ENCODE results near the gene HYPK. TPM values are rescaled to one million over a fixed set of nuclear protein-coding genes. Genes with fewer than 3 reads are reported as not detected.

The HYPK gene
- total RNA-seq, 1 donor from 2014 or later: 11.3 TPM

DNA sequence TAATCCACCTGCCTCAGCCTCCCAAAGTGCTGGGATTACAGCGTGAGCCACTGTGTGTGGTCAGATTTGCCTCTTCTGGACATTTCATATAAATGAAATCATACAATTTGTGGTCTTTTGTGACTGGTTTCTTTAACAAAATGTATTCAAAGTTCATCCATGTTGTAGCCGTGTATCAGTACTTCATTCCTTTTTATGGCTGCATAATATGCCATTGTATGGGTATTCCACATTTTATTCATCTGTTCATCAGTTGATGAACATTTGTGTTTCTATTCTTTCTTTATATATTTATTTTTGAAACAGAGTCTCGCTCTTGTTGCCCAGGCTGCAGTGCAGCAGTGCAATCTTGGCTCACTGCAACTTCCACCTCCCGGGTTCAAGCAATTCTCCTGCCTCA is 52.2 kb downstream of the HYPK start:
- Histone ChIP-seq H3K4me3 (no peak overlapping the region), H3K36me3 (no peaks in the 10 kb centered on the region), H3K4me1 (no peaks in the 10 kb centered on the region), H3K27ac (no peak overlapping the region), H3K27me3 (no peaks in the 10 kb centered on the region), H3K9me3 (no peaks in the 10 kb centered on the region)
- DNase-seq (no peak), ATAC-seq (no peak)
- intact Hi-C loops (cut with DNase I): no loop called here
- TF ChIP-seq, protein P1, sequence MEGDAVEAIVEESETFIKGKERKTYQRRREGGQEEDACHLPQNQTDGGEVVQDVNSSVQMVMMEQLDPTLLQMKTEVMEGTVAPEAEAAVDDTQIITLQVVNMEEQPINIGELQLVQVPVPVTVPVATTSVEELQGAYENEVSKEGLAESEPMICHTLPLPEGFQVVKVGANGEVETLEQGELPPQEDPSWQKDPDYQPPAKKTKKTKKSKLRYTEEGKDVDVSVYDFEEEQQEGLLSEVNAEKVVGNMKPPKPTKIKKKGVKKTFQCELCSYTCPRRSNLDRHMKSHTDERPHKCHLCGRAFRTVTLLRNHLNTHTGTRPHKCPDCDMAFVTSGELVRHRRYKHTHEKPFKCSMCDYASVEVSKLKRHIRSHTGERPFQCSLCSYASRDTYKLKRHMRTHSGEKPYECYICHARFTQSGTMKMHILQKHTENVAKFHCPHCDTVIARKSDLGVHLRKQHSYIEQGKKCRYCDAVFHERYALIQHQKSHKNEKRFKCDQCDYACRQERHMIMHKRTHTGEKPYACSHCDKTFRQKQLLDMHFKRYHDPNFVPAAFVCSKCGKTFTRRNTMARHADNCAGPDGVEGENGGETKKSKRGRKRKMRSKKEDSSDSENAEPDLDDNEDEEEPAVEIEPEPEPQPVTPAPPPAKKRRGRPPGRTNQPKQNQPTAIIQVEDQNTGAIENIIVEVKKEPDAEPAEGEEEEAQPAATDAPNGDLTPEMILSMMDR (IDR thresholded peaks at IDR 0.05): no peak

Small RNAs within 50 kb of the gene (microRNA-seq; reads per million reads assigned to microRNA genes)
- gene MIR1282 (ENCODE audit: borderline microRNAs expressed): 1.5 reads per million

Other genes with a start within 250 kb of the HYPK start
- gene PPIP5K1, start 210.4 kb upstream of the HYPK start, total RNA-seq: 27.3 TPM
- gene CKMT1B, start 206.6 kb upstream of the HYPK start, total RNA-seq: 0.84 TPM
- not detected for gene STRC, start 181.8 kb upstream of the HYPK start, total RNA-seq
- gene CATSPER2, start 151.8 kb upstream of the HYPK start, total RNA-seq: 3.3 TPM
- gene CKMT1A, start 106.7 kb upstream of the HYPK start, total RNA-seq: 1.9 TPM
- gene PDIA3, start 54.2 kb upstream of the HYPK start, total RNA-seq: 382 TPM
- 4.3 TPM for gene ELL3, start 23.6 kb upstream of the HYPK start, total RNA-seq
- 769 TPM for gene SERF2, start 8.3 kb upstream of the HYPK start, total RNA-seq
- not detected for gene SERINC4, start 379 bp upstream of the HYPK start, total RNA-seq
- gene MFAP1, start 24.1 kb downstream of the HYPK start, total RNA-seq: 21.0 TPM
- gene WDR76, start 26.4 kb downstream of the HYPK start, total RNA-seq: 6.2 TPM

Measured in upper lobe of right lung (tissue), 1 donor.